Gastrocnemius medialis (tissue), 4 donors: ENCODE results near the gene PRKACB. TPM values are rescaled to one million over a fixed set of nuclear protein-coding genes. Genes with fewer than 3 reads are reported as not detected.

ENCODE experiments used
- ATAC-seq, 2 donors: fragments of 150-250 bp; one replicate each; pipeline ENCODE4 v1.9.1; 2016
- DNase-seq, 2 donors: peaks; one replicate each; pipeline ENCODE4 v3.0.0-alpha.2; 2019
- H3K27ac ChIP-seq, 4 donors: fragments of 200-600 bp; sonication (generic); 1 replicate in 1 of 4; 2 replicates in 3 of 4; pipeline ENCODE4 v1.5.1; 2016 to 2018; ENCODE audit warnings: mild to moderate bottlenecking in 2 of 4, moderate library complexity in 1 of 4
- H3K27me3 ChIP-seq, 3 donors: fragments of 200-600 bp; sonication (generic) in 2 of 3; 1 replicate in 1 of 3; 2 replicates in 2 of 3; pipeline versions ENCODE4 v1.5.1 to v1.6.0; 2016 to 2019; ENCODE audit warnings: mild to moderate bottlenecking in 1 of 3, moderate library complexity in 1 of 3
- H3K36me3 ChIP-seq, 2 donors: fragments of 200-600 bp; sonication (generic) in 1 of 2; one replicate each; pipeline ENCODE4 v1.5.1; 2017 to 2018
- H3K4me1 ChIP-seq, 2 donors: fragments of 200-600 bp; sonication (generic) in 1 of 2; one replicate each; pipeline ENCODE4 v1.5.1; 2016 to 2017; ENCODE audit warnings: mild to moderate bottlenecking in 2 of 2
- H3K4me3 ChIP-seq, 4 donors: fragments of 200-600 bp; sonication (generic) in 3 of 4; 1 replicate in 1 of 4; 2 replicates in 3 of 4; pipeline ENCODE4 v1.5.1; 2016 to 2019; ENCODE audit warnings: mild to moderate bottlenecking in 2 of 4
- H3K9me3 ChIP-seq, 3 donors: fragments of 200-600 bp; sonication (generic) in 2 of 3; 1 replicate in 1 of 3; 2 replicates in 2 of 3; pipeline ENCODE4 v1.5.1; 2016 to 2019
- CTCF ChIP-seq, 5 experiments: fragments of 450-650 bp in 3 of 5; fragments of 200-600 bp in 2 of 5; sonication (generic) in 2 of 5; IDR thresholded peaks in 4 of 5; conservative IDR thresholded peaks in 1 of 5; 1 replicate in 4 of 5; 2 replicates in 1 of 5; pipeline ENCODE4 v1.5.1; 2016 to 2019; ENCODE audit warnings: antibody characterized with exemption in 5 of 5, mild to moderate bottlenecking in 3 of 5, moderate library complexity in 3 of 5
- POLR2A ChIP-seq, 2 donors: fragments of 450-650 bp; IDR thresholded peaks; one replicate each; pipeline ENCODE4 v1.6.1; 2017; ENCODE audit warnings: antibody characterized with exemption in 2 of 2, mild to moderate bottlenecking in 2 of 2, moderate library complexity in 2 of 2
- in situ Hi-C, 4 donors: fragments of 200-750 bp; cut with MboI; loops; one replicate each; pipeline versions ENCODE4 v1.15.0 to v1.8.0; 2017; ENCODE audit warnings: low sequenced_read_pairs in 4 of 4
- intact Hi-C: fragments of 100-400 bp; cut with DNase I; formaldehyde crosslinking; loops from one replicate; pipeline ENCODE4 v1.15.1; 2023; ENCODE audit warnings: low total_unique reads
- total RNA-seq, 4 donors: library from RNA; depleted of rRNA; stranded (reverse); fragments of >200 nt; gene quantifications; one replicate each; pipeline versions ENCODE4 v1.1.0 to v1.2.3, GENCODE V29; 2016

PRKACB gene
- 10 to 100 TPM in 1 of 4 donors, 1 to 10 TPM in 3; 4.2 to 12.4 (median 7.0) TPM for total RNA-seq

- peak in 1 of 2 donors; percentile 25 for TF ChIP-seq POLR2A (IDR thresholded peaks at IDR 0.05)
- TF ChIP-seq CTCF (IDR thresholded peaks at IDR 0.05 in 4 of 5, conservative IDR thresholded peaks at IDR 0.05 in 1 of 5) = no peak
- H3K4me3 ChIP-seq = peak within 1 kb of the TSS in 1 of 4 donors; percentile 6
- H3K4me1 ChIP-seq = no peaks in the 10 kb centered on the region
- no peaks in the 10 kb centered on the region for H3K36me3 ChIP-seq
- no peak within 1 kb of the TSS for H3K27ac ChIP-seq
- in situ Hi-C loops (loop anchor here (10.0 to 25.0 kb wide), 3 partner anchors 291 to 618 kb away; no protein-coding TSS in a partner anchor), intact Hi-C loops (loop anchor here (5.0 to 10.0 kb wide), 3 partner anchors 151 to 631 kb away; no protein-coding TSS in a partner anchor)
- no peaks in the 10 kb centered on the region for H3K27me3 ChIP-seq
- H3K9me3 ChIP-seq = peaks cover 0 to 2% (median 0%) of the 10 kb centered on the region in 3 donors
- no peak for ATAC-seq
- no peak for DNase-seq
These were observed at the start of gene PRKACB for GRCh38 chr1:84143796-84144565. Gene PRKACB, plus strand, starts transcription at chr1:84144271. Its CDS starts 91 bp downstream, at chr1:84144362.

GRCh38 chr1:84095308-84095707 is 48.8 kb upstream of the PRKACB start:
- DNase-seq (no peak), ATAC-seq (no peak)
- intact Hi-C loops (no loop called here), in situ Hi-C loops (no loop called here)
- Histone ChIP-seq H3K27me3 (no peaks in the 10 kb centered on the region), H3K4me3 (no peak overlapping the region), H3K27ac (no peak overlapping the region), H3K9me3 (no peaks in the 10 kb centered on the region), H3K4me1 (no peaks in the 10 kb centered on the region), H3K36me3 (no peaks in the 10 kb centered on the region)
- no peak for TF ChIP-seq CTCF (IDR thresholded peaks at IDR 0.05 in 4 of 5, conservative IDR thresholded peaks at IDR 0.05 in 1 of 5)
- TF ChIP-seq POLR2A (IDR thresholded peaks at IDR 0.05) = no peak

- DNase-seq (no peak), ATAC-seq (no peak)
- Histone ChIP-seq H3K27me3 (no peaks in the 10 kb centered on the region), H3K36me3 (no peaks in the 10 kb centered on the region), H3K4me3 (no peak overlapping the region), H3K27ac (no peak overlapping the region), H3K4me1 (no peaks in the 10 kb centered on the region), H3K9me3 (no peaks in the 10 kb centered on the region)
- TF ChIP-seq CTCF (IDR thresholded peaks at IDR 0.05 in 4 of 5, conservative IDR thresholded peaks at IDR 0.05 in 1 of 5) = no peak
- no peak for TF ChIP-seq POLR2A (IDR thresholded peaks at IDR 0.05)
- intact Hi-C loops = no loop called here
- in situ Hi-C loops = no loop called here
These were observed 47.9 kb upstream of the PRKACB start for GRCh38 chr1:84096176-84096575.

- Histone ChIP-seq H3K9me3 (no peaks in the 10 kb centered on the region), H3K4me3 (no peak overlapping the region), H3K4me1 (peaks cover 10 to 11% of the 10 kb centered on the region in 2 donors), H3K27me3 (no peaks in the 10 kb centered on the region), H3K36me3 (no peaks in the 10 kb centered on the region), H3K27ac (no peak overlapping the region)
- TF ChIP-seq POLR2A (IDR thresholded peaks at IDR 0.05) (no peak), CTCF (IDR thresholded peaks at IDR 0.05 in 4 of 5, conservative IDR thresholded peaks at IDR 0.05 in 1 of 5) (no peak)
- intact Hi-C loops = no loop called here
- in situ Hi-C loops = loop anchor here in 1 of 4 donors (25.0 kb wide), 1 partner anchor 164 kb away; no protein-coding TSS in a partner anchor
- ATAC-seq (no peak), DNase-seq (no peak)
These were observed 42.9 kb upstream of the PRKACB start for GRCh38 chr1:84101204-84101603.
